Lower lobe of right lung (tissue), 2 donors: ENCODE data around the gene LRP1-AS. TPM values are rescaled to one million over a fixed set of nuclear protein-coding genes. Genes with fewer than 3 reads are reported as not detected.

ENCODE experiments used
- ATAC-seq, 2 donors: fragments of 200-7000 bp; cut with Tn5 transposase; one replicate each; pipeline ENCODE4 v1.9.1; 2020 to 2022; ENCODE audit warnings: mild to moderate bottlenecking in 2 of 2, moderate library complexity in 2 of 2
- DNase-seq: peaks from one replicate; pipeline ENCODE4 v3.0.0-alpha.2; 2020
- H3K27ac ChIP-seq: fragments of 200-600 bp; one replicate; pipeline ENCODE4 v1.8.0; 2022
- H3K27me3 ChIP-seq: fragments of 200-600 bp; one replicate; pipeline ENCODE4 v1.8.0; 2022; ENCODE audit warnings: low read depth
- H3K36me3 ChIP-seq: fragments of 200-600 bp; one replicate; pipeline ENCODE4 v1.8.0; 2022; ENCODE audit warnings: mild to moderate bottlenecking
- H3K4me1 ChIP-seq: fragments of 200-600 bp; one replicate; pipeline ENCODE4 v1.8.0; 2022
- H3K4me3 ChIP-seq: fragments of 200-600 bp; one replicate; pipeline ENCODE4 v1.8.0; 2022; ENCODE audit warnings: mild to moderate bottlenecking
- H3K9me3 ChIP-seq: fragments of 200-600 bp; one replicate; pipeline ENCODE4 v1.8.0; 2022
- intact Hi-C: fragments of 100-400 bp; cut with DNase I; formaldehyde crosslinking; loops from one replicate; pipeline ENCODE4 v1.11.0; 2022
- total RNA-seq: library from RNA; stranded (reverse); fragmentation: NEBNext Ultra II Directional; extraction: Animal tissue kit (Norgen Biotek cat#: 25700); gene quantifications from one replicate; pipeline ENCODE4 v1.2.1, GENCODE V29; 2021
- TF ChIP-seq, protein P1 (sequence below): fragments of 200-600 bp; IDR thresholded peaks from one replicate; pipeline ENCODE4 v1.8.0; 2022; ENCODE audit warnings: antibody characterized with exemption, mild to moderate bottlenecking
- donor health status: DM: no; HTN: yes; CAD: no; lungs with severe emphysema.

The LRP1-AS gene
- total RNA-seq, 1 donor from 2014 or later, result not detected

DNA sequence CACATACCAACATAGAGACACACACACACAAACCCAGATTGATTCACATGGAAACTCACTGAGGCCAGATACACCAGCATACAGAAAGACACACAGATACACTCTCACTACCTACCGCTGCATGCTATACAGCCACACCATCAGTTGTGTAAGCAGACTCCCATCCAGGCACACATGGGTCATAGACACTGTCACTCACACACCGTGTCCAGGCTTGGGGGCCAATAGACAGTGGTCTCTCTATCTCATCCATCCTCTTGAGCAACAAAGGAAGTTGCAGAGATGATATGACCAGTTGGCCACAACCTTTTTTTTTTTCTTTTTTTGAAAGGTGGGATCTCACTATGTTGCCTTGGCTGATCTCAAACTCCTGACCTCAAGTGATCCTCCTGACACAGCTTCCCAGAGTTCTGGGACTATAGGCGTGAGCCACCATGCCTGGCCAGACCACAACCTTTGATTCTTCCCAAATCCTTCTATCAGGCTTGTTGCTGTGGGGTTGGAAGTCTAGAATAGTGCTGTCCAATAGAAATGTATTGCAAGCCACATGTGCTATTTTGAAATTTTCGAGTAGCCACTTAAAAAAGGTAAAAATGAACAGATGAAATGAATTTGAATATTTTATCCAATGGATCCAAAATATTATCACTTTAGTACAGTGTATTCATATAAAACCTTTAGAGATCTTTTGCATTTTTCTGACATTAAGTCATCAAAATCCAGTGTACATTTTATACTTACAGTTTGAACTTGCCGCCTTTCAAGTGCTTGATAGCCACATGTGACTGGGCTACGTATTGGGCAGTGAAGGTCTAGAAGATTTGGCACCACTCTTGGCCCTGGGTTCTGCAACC lies 7.4 kb downstream of the LRP1-AS start:
- H3K27ac ChIP-seq, result no peak overlapping the region
- no peaks in the 10 kb centered on the region for H3K9me3 ChIP-seq
- TF ChIP-seq, protein P1, sequence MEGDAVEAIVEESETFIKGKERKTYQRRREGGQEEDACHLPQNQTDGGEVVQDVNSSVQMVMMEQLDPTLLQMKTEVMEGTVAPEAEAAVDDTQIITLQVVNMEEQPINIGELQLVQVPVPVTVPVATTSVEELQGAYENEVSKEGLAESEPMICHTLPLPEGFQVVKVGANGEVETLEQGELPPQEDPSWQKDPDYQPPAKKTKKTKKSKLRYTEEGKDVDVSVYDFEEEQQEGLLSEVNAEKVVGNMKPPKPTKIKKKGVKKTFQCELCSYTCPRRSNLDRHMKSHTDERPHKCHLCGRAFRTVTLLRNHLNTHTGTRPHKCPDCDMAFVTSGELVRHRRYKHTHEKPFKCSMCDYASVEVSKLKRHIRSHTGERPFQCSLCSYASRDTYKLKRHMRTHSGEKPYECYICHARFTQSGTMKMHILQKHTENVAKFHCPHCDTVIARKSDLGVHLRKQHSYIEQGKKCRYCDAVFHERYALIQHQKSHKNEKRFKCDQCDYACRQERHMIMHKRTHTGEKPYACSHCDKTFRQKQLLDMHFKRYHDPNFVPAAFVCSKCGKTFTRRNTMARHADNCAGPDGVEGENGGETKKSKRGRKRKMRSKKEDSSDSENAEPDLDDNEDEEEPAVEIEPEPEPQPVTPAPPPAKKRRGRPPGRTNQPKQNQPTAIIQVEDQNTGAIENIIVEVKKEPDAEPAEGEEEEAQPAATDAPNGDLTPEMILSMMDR, result no peak
- H3K27me3 ChIP-seq, result no peaks in the 10 kb centered on the region
- peaks cover 50% of the 10 kb centered on the region for H3K36me3 ChIP-seq
- no peak overlapping the region for H3K4me3 ChIP-seq
- ATAC-seq (no peak), DNase-seq (no peak)
- H3K4me1 ChIP-seq, result peaks cover 60% of the 10 kb centered on the region
- intact Hi-C loops, result no loop called here

DNA sequence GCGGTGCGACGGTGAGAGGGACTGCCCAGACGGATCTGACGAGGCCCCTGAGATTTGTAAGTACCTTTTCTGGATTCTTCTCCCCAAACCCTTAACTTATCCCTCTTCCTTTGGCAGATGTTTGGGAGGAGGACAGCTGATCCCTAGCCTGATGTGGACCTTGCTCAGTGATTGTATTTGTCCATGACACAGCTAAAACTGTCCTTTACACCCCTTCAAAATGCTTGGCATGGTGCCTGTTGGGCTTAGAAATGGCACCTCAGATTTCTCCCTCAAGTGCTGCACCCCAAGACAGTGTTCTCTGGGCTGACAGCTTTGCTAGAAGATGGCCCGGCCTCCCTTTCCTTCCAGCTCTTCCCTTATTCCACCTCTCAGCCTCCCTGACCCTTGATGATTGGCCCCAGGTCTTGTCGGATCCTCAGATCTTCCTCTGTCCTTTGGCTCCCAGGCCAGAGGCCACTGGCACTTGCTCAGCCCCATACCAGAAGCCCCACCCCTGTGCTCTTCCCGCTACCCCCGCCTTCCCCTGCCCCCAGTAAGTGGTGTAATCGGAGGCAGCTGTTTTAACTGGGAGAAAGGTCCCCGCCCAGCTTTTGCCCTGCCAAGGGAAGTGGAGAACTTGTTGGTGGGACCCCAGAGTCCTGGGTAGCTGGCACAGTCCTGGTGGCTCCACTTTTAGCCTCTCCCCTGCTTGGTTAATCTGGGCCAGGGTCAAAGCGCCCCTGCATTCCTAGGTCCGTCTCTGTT lies 8.7 kb downstream of the LRP1-AS start:
- peaks cover 37% of the 10 kb centered on the region for H3K36me3 ChIP-seq
- ATAC-seq (peak; percentile 74 to 87), DNase-seq (peak; percentile 85)
- peaks cover 72% of the 10 kb centered on the region for H3K4me1 ChIP-seq
- no peaks in the 10 kb centered on the region for H3K27me3 ChIP-seq
- H3K4me3 ChIP-seq, result no peak overlapping the region
- intact Hi-C loops, result no loop called here
- no peaks in the 10 kb centered on the region for H3K9me3 ChIP-seq
- TF ChIP-seq, protein P1, result no peak
- peak overlapping the region; percentile 36 for H3K27ac ChIP-seq

- peak; percentile 13 to 40 for ATAC-seq
- no peak overlapping the region for H3K4me3 ChIP-seq
Observed at GRCh38 chr12:57135527-57136326, 11.7 kb downstream of the LRP1-AS start.

GRCh38 chr12:57134949-57135348 lies 12.5 kb downstream of the LRP1-AS start:
- peak overlapping the region; percentile 10 for H3K4me3 ChIP-seq
- peak overlapping the region; percentile 60 for H3K27ac ChIP-seq
- intact Hi-C loops, result no loop called here
- TF ChIP-seq, protein P1, result no peak
- no peaks in the 10 kb centered on the region for H3K9me3 ChIP-seq
- DNase-seq (no peak), ATAC-seq (no peak)
- peaks cover 96% of the 10 kb centered on the region for H3K4me1 ChIP-seq
- H3K36me3 ChIP-seq, result peaks cover 4% of the 10 kb centered on the region
- no peaks in the 10 kb centered on the region for H3K27me3 ChIP-seq

More at GRCh38 chr12:57135527-57136326, 11.7 kb downstream of the LRP1-AS start:
- Histone ChIP-seq H3K9me3 (no peaks in the 10 kb centered on the region), H3K4me1 (peaks cover 96% of the 10 kb centered on the region), H3K27me3 (no peaks in the 10 kb centered on the region), H3K27ac (peak overlapping the region; percentile 60), H3K36me3 (peaks cover 8% of the 10 kb centered on the region)
- DNase-seq, result no peak
- intact Hi-C loops, result no loop called here
- TF ChIP-seq, protein P1, result no peak

GRCh38 chr12:57133916-57134315 lies 13.5 kb downstream of the LRP1-AS start:
- Histone ChIP-seq H3K4me1 (peaks cover 87% of the 10 kb centered on the region), H3K36me3 (no peaks in the 10 kb centered on the region), H3K27ac (peak overlapping the region; percentile 18), H3K27me3 (no peaks in the 10 kb centered on the region), H3K4me3 (peak overlapping the region; percentile 95), H3K9me3 (no peaks in the 10 kb centered on the region)
- TF ChIP-seq, protein P1, result no peak
- ATAC-seq, result no peak
- intact Hi-C loops, result no loop called here
- DNase-seq, result no peak
